Measurements from ENCODE around the gene BRPF3.

Gene BRPF3

GRCh38 chr6:36180126-36180525 lies 16.4 kb upstream of the BRPF3 start:
- no peak overlapping the region for H4K91ac ChIP-seq (ENCODE audit: low read length)

GRCh38 chr6:36184311-36184710 lies 12.2 kb upstream of the BRPF3 start:
- H2BK120ac ChIP-seq (ENCODE audit: low read depth, low read length), result no peak overlapping the region
- no peak overlapping the region for H2AK5ac ChIP-seq (ENCODE audit: low read length, severe bottlenecking)
- H3K4me3 ChIP-seq (ENCODE audit: insufficient read depth in 1 of 2, low read depth in 1 of 2, low read length in 2 of 2), result no peak overlapping the region
- H3K4me2 ChIP-seq (ENCODE audit: low read length, poor library complexity, severe bottlenecking), result no peak overlapping the region
- H3K4me1 ChIP-seq (ENCODE audit: control insufficient read depth, insufficient read depth, low read depth, low read length), result no peaks in the 10 kb centered on the region
- H3K79me1 ChIP-seq (replicated peaks; ENCODE audit: low read length, poor library complexity, severe bottlenecking), result no peaks in the 10 kb centered on the region
- no peak overlapping the region for H4K91ac ChIP-seq (ENCODE audit: low read length)
- no peak overlapping the region for H3K14ac ChIP-seq (ENCODE audit: low read length in 2 of 2)
- no peak overlapping the region for H3K27ac ChIP-seq (ENCODE audit: low read length, poor library complexity, severe bottlenecking)
- H2BK15ac ChIP-seq (ENCODE audit: low read depth, poor library complexity, severe bottlenecking), result no peak overlapping the region
- H3K36me3 ChIP-seq (ENCODE audit: control insufficient read depth in 1 of 2, insufficient read depth in 2 of 2, low read depth in 1 of 2, low read length in 2 of 2), result no peaks in the 10 kb centered on the region
- H2BK12ac ChIP-seq (ENCODE audit: low read length in 2 of 2), result no peak overlapping the region
- no peak for DNase-seq
- no peak overlapping the region for H3K18ac ChIP-seq (ENCODE audit: low read depth in 1 of 2, low read length in 2 of 2)
- H2BK5ac ChIP-seq (ENCODE audit: low read depth, low read length, poor library complexity, severe bottlenecking), result no peak overlapping the region
- H3K9me3 ChIP-seq (ENCODE audit: control insufficient read depth, low read length), result peaks cover 4% of the 10 kb centered on the region
- H2AFZ ChIP-seq (ENCODE audit: low read depth, low read length), result no peak overlapping the region
- no peaks in the 10 kb centered on the region for H3K27me3 ChIP-seq (ENCODE audit: control insufficient read depth in 1 of 2, insufficient read depth in 1 of 2, low read length in 2 of 2)
- H3K9ac ChIP-seq (ENCODE audit: low read length), result no peak overlapping the region
- H3K23ac ChIP-seq (ENCODE audit: low read length in 2 of 2), result no peak overlapping the region
- no peak overlapping the region for H4K8ac ChIP-seq (ENCODE audit: low read length)
- H3K4ac ChIP-seq (ENCODE audit: low read depth in 1 of 2, low read length in 2 of 2), result no peak overlapping the region

More at GRCh38 chr6:36180126-36180525, 16.4 kb upstream of the BRPF3 start:
- H3K4ac ChIP-seq (ENCODE audit: low read depth in 1 of 2, low read length in 2 of 2), result no peak overlapping the region
- no peak overlapping the region for H3K23ac ChIP-seq (ENCODE audit: low read length in 2 of 2)
- no peak overlapping the region for H2BK15ac ChIP-seq (ENCODE audit: low read depth, poor library complexity, severe bottlenecking)
- no peak overlapping the region for H2AK5ac ChIP-seq (ENCODE audit: low read length, severe bottlenecking)
- no peak overlapping the region for H3K9ac ChIP-seq (ENCODE audit: low read length)
- no peak overlapping the region for H3K14ac ChIP-seq (ENCODE audit: low read length in 2 of 2)
- H3K27me3 ChIP-seq (ENCODE audit: control insufficient read depth in 1 of 2, insufficient read depth in 1 of 2, low read length in 2 of 2), result no peaks in the 10 kb centered on the region
- H2BK120ac ChIP-seq (ENCODE audit: low read depth, low read length), result no peak overlapping the region
- H3K4me1 ChIP-seq (ENCODE audit: control insufficient read depth, insufficient read depth, low read depth, low read length), result no peaks in the 10 kb centered on the region
- no peaks in the 10 kb centered on the region for H3K36me3 ChIP-seq (ENCODE audit: control insufficient read depth in 1 of 2, insufficient read depth in 2 of 2, low read depth in 1 of 2, low read length in 2 of 2)
- H3K4me3 ChIP-seq (ENCODE audit: insufficient read depth in 1 of 2, low read depth in 1 of 2, low read length in 2 of 2), result no peak overlapping the region
- no peak overlapping the region for H2BK5ac ChIP-seq (ENCODE audit: low read depth, low read length, poor library complexity, severe bottlenecking)
- H3K9me3 ChIP-seq (ENCODE audit: control insufficient read depth, low read length), result peaks cover 13% of the 10 kb centered on the region
- H3K79me1 ChIP-seq (replicated peaks; ENCODE audit: low read length, poor library complexity, severe bottlenecking), result no peaks in the 10 kb centered on the region
- no peak for DNase-seq
- H3K4me2 ChIP-seq (ENCODE audit: low read length, poor library complexity, severe bottlenecking), result no peak overlapping the region
- no peak overlapping the region for H2AFZ ChIP-seq (ENCODE audit: low read depth, low read length)
- 89% methylated on average over 1 of the region's 1 CpG for WGBS
- no peak overlapping the region for H4K8ac ChIP-seq (ENCODE audit: low read length)
- H3K18ac ChIP-seq (ENCODE audit: low read depth in 1 of 2, low read length in 2 of 2), result no peak overlapping the region
- H2BK12ac ChIP-seq (ENCODE audit: low read length in 2 of 2), result no peak overlapping the region
- H3K27ac ChIP-seq (ENCODE audit: low read length, poor library complexity, severe bottlenecking), result no peak overlapping the region

GRCh38 chr6:36186199-36186598 lies 10.3 kb upstream of the BRPF3 start:
- Histone ChIP-seq H2BK15ac (ENCODE audit: low read depth, poor library complexity, severe bottlenecking) (no peak overlapping the region), H3K4ac (ENCODE audit: low read depth in 1 of 2, low read length in 2 of 2) (no peak overlapping the region), H3K36me3 (ENCODE audit: control insufficient read depth in 1 of 2, insufficient read depth in 2 of 2, low read depth in 1 of 2, low read length in 2 of 2) (no peaks in the 10 kb centered on the region), H3K4me2 (ENCODE audit: low read length, poor library complexity, severe bottlenecking) (no peak overlapping the region), H2AFZ (ENCODE audit: low read depth, low read length) (no peak overlapping the region), H2BK12ac (ENCODE audit: low read length in 2 of 2) (no peak overlapping the region), H2AK5ac (ENCODE audit: low read length, severe bottlenecking) (no peak overlapping the region), H3K27ac (ENCODE audit: low read length, poor library complexity, severe bottlenecking) (no peak overlapping the region), H3K23ac (ENCODE audit: low read length in 2 of 2) (no peak overlapping the region), H4K91ac (ENCODE audit: low read length) (no peak overlapping the region), H4K8ac (ENCODE audit: low read length) (no peak overlapping the region), H2BK5ac (ENCODE audit: low read depth, low read length, poor library complexity, severe bottlenecking) (no peak overlapping the region), H3K27me3 (ENCODE audit: control insufficient read depth in 1 of 2, insufficient read depth in 1 of 2, low read length in 2 of 2) (no peaks in the 10 kb centered on the region), H3K9me3 (ENCODE audit: control insufficient read depth, low read length) (peaks cover 4% of the 10 kb centered on the region), H3K4me3 (ENCODE audit: insufficient read depth in 1 of 2, low read depth in 1 of 2, low read length in 2 of 2) (no peak overlapping the region), H3K4me1 (ENCODE audit: control insufficient read depth, insufficient read depth, low read depth, low read length) (no peaks in the 10 kb centered on the region), H2BK120ac (ENCODE audit: low read depth, low read length) (no peak overlapping the region), H3K9ac (ENCODE audit: low read length) (no peak overlapping the region), H3K79me1 (replicated peaks; ENCODE audit: low read length, poor library complexity, severe bottlenecking) (no peaks in the 10 kb centered on the region), H3K18ac (ENCODE audit: low read depth in 1 of 2, low read length in 2 of 2) (no peak overlapping the region), H3K14ac (ENCODE audit: low read length in 2 of 2) (no peak overlapping the region)
- DNase-seq, result no peak
- WGBS, result 100% methylated on average over 2 of the region's 2 CpGs

- no peak overlapping the region for H3K4me2 ChIP-seq (ENCODE audit: low read length, poor library complexity, severe bottlenecking)
- peaks cover 0 to 4% of the 10 kb centered on the region in 2 experiments for H3K27me3 ChIP-seq (ENCODE audit: control insufficient read depth in 1 of 2, insufficient read depth in 1 of 2, low read length in 2 of 2)
- no peak overlapping the region for H4K8ac ChIP-seq (ENCODE audit: low read length)
- DNase-seq, result no peak
- no peak overlapping the region for H3K4me3 ChIP-seq (ENCODE audit: insufficient read depth in 1 of 2, low read depth in 1 of 2, low read length in 2 of 2)
- no peak overlapping the region for H2AK5ac ChIP-seq (ENCODE audit: low read length, severe bottlenecking)
- no peak overlapping the region for H2BK5ac ChIP-seq (ENCODE audit: low read depth, low read length, poor library complexity, severe bottlenecking)
- no peak overlapping the region for H3K14ac ChIP-seq (ENCODE audit: low read length in 2 of 2)
- H3K36me3 ChIP-seq (ENCODE audit: control insufficient read depth in 1 of 2, insufficient read depth in 2 of 2, low read depth in 1 of 2, low read length in 2 of 2), result no peaks in the 10 kb centered on the region
- no peak overlapping the region for H4K91ac ChIP-seq (ENCODE audit: low read length)
- no peak overlapping the region for H3K23ac ChIP-seq (ENCODE audit: low read length in 2 of 2)
- no peak overlapping the region for H2BK120ac ChIP-seq (ENCODE audit: low read depth, low read length)
- no peak overlapping the region for H2AFZ ChIP-seq (ENCODE audit: low read depth, low read length)
- no peak overlapping the region for H3K27ac ChIP-seq (ENCODE audit: low read length, poor library complexity, severe bottlenecking)
- H3K18ac ChIP-seq (ENCODE audit: low read depth in 1 of 2, low read length in 2 of 2), result no peak overlapping the region
- no peak overlapping the region for H2BK12ac ChIP-seq (ENCODE audit: low read length in 2 of 2)
- H3K4ac ChIP-seq (ENCODE audit: low read depth in 1 of 2, low read length in 2 of 2), result no peak overlapping the region
- WGBS, result 84% methylated on average over 2 of the region's 2 CpGs
- no peak overlapping the region for H2BK15ac ChIP-seq (ENCODE audit: low read depth, poor library complexity, severe bottlenecking)
- no peaks in the 10 kb centered on the region for H3K79me1 ChIP-seq (replicated peaks; ENCODE audit: low read length, poor library complexity, severe bottlenecking)
- peaks cover 2% of the 10 kb centered on the region for H3K9me3 ChIP-seq (ENCODE audit: control insufficient read depth, low read length)
- H3K9ac ChIP-seq (ENCODE audit: low read length), result no peak overlapping the region
- H3K4me1 ChIP-seq (ENCODE audit: control insufficient read depth, insufficient read depth, low read depth, low read length), result no peaks in the 10 kb centered on the region
Measured at GRCh38 chr6:36187446-36187845, 9.1 kb upstream of the BRPF3 start.

Data from mesenchymal stem cell (in vitro differentiated cells and primary cell).